Ovary (tissue), 9 donors: ENCODE measurements around the gene MSLN. TPM values are rescaled to one million over a fixed set of nuclear protein-coding genes. Genes with fewer than 3 reads are reported as not detected.

Experiments
- DNase-seq, 5 donors: peaks; one replicate each; pipeline ENCODE4 v3.0.0-alpha.2; 2019 to 2020
- H3K27ac ChIP-seq, 2 donors: fragments of 200-600 bp; one replicate each; pipeline versions ENCODE4 v1.5.1 to v1.8.0; 2019 to 2022
- H3K27me3 ChIP-seq: fragments of 200-600 bp; one replicate; pipeline ENCODE4 v1.8.0; 2022
- H3K36me3 ChIP-seq: fragments of 200-600 bp; sonication (generic); one replicate; pipeline ENCODE4 v1.5.1; 2019
- H3K4me1 ChIP-seq: one replicate; pipeline ENCODE4 v1.8.1; 2013; ENCODE audit warnings: mild to moderate bottlenecking, moderate library complexity; ENCODE audit not compliant: insufficient read depth
- H3K4me3 ChIP-seq: fragments of 200-600 bp; sonication (generic); one replicate; pipeline ENCODE4 v1.5.1; 2017
- H3K9me3 ChIP-seq, 2 donors: fragments of 200-600 bp in 1 of 2; sonication (generic) in 1 of 2; one replicate each; pipeline versions ENCODE4 v1.5.1 to v1.8.1; 2013 to 2019; ENCODE audit warnings: mild to moderate bottlenecking in 1 of 2, moderate library complexity in 1 of 2
- EP300 ChIP-seq: sonication (generic); formaldehyde crosslinking; IDR thresholded peaks from one replicate; pipeline ENCODE4 v1.6.1; 2017; ENCODE audit warnings: antibody characterized with exemption
- POLR2A ChIP-seq: fragments of 450-650 bp; IDR thresholded peaks from one replicate; pipeline ENCODE4 v1.6.1; 2017; ENCODE audit warnings: antibody characterized with exemption, mild to moderate bottlenecking, moderate library complexity
- WGBS, 3 donors: extraction: QIAGEN DNeasy Blood & Tissue Kit in 1 of 3; methylation state at CpG; one replicate each; pipeline versions ENCODE4 v1.1.5 to v1.1.7; 2013 to 2017; 5-methylcytosine and 5-hydroxymethylcytosine counted together
- intact Hi-C, 4 donors: fragments of 100-400 bp; cut with DNase I; formaldehyde crosslinking; loops; one replicate each; pipeline versions ENCODE4 v1.11.0 to v1.15.1; 2022 to 2023
- polyA plus RNA-seq, 2 donors: library from polyadenylated mRNA; stranded (reverse); fragments of 200-250 nt in 1 of 2; fragments of 350-450 nt in 1 of 2; fragmentation: Illumina TruSeq in 1 of 2; extraction: RNeasy Lipid Tissue Mini Kit (QIAGEN cat#74804) in 1 of 2; gene quantifications; one replicate each; pipeline ENCODE4 v1.2.3, GENCODE V29; 2013 to 2014
- total RNA-seq, 7 donors: library from RNA; depleted of rRNA in 2 of 7; stranded (reverse); fragments of >200 nt in 2 of 7; fragmentation: NEBNext Ultra II Directional in 3 of 7; extraction: Animal tissue kit (Norgen Biotek cat#: 25700) in 3 of 7; gene quantifications; one replicate each; pipeline versions ENCODE4 v1.1.0 to v1.2.4, GENCODE V29; 2016 to 2023
- TF ChIP-seq, protein P1 (sequence below), 3 donors: fragments of 450-650 bp in 2 of 3; fragments of 200-600 bp in 1 of 3; IDR thresholded peaks; one replicate each; pipeline versions ENCODE4 v1.5.1 to v1.8.0; 2016 to 2022; ENCODE audit warnings: antibody characterized with exemption in 3 of 3, mild to moderate bottlenecking in 1 of 3
- donor health status: DM: no; HTN: no; CAD: no; lungs with moderate emphysema.
- donor health status: DM: no; HTN: no; CAD: no.
- donor health status: Bipolar disorder and iron deficiency.
- donor health status: DM: yes; HTN: yes; CAD: no.
- donor health status: DM: no; HTN: no; CAD: no.
- donor health status: DM: yes; HTN: yes; CAD: no.

The MSLN gene
- total and polyA plus RNA-seq, 9 donors = 0.40 to 314 (median 6.1) TPM

- H3K4me1 ChIP-seq = no peaks in the 10 kb centered on the region
- H3K27me3 ChIP-seq = peaks cover 9% of the 10 kb centered on the region
- intact Hi-C loops = no loop called here
- no peaks in the 10 kb centered on the region for H3K36me3 ChIP-seq
- H3K27ac ChIP-seq = no peak overlapping the region
- H3K9me3 ChIP-seq = peaks cover 0 to 10% of the 10 kb centered on the region in 2 donors
- TF ChIP-seq EP300 = no peak
- TF ChIP-seq, protein P1, sequence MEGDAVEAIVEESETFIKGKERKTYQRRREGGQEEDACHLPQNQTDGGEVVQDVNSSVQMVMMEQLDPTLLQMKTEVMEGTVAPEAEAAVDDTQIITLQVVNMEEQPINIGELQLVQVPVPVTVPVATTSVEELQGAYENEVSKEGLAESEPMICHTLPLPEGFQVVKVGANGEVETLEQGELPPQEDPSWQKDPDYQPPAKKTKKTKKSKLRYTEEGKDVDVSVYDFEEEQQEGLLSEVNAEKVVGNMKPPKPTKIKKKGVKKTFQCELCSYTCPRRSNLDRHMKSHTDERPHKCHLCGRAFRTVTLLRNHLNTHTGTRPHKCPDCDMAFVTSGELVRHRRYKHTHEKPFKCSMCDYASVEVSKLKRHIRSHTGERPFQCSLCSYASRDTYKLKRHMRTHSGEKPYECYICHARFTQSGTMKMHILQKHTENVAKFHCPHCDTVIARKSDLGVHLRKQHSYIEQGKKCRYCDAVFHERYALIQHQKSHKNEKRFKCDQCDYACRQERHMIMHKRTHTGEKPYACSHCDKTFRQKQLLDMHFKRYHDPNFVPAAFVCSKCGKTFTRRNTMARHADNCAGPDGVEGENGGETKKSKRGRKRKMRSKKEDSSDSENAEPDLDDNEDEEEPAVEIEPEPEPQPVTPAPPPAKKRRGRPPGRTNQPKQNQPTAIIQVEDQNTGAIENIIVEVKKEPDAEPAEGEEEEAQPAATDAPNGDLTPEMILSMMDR (IDR thresholded peaks at IDR 0.05) = no peak
- no peak for TF ChIP-seq POLR2A
- WGBS, 3 donors = 99 to 100% (median 100%) methylated on average over 2 of the region's 2 CpGs
- DNase-seq = no peak
- H3K4me3 ChIP-seq = no peak overlapping the region
Observed at GRCh38 chr16:797120-797420, 36.5 kb downstream of the MSLN start.

- H3K36me3 ChIP-seq = no peaks in the 10 kb centered on the region
- 96 to 97% (median 96%) methylated on average over 22 of the region's 22 CpGs for WGBS, 3 donors
- intact Hi-C loops = no loop called here
Observed at GRCh38 chr16:797686-798085, 37.2 kb downstream of the MSLN start.

GRCh38 chr16:798666-799065 lies 38.1 kb downstream of the MSLN start:
- WGBS, 3 donors = 71 to 83% (median 77%) methylated on average over 16 to 19 of the region's 19 CpGs
- Histone ChIP-seq H3K36me3 (no peaks in the 10 kb centered on the region), H3K4me3 (no peak overlapping the region), H3K9me3 (peaks cover 0 to 10% of the 10 kb centered on the region in 2 donors), H3K27ac (no peak overlapping the region), H3K4me1 (no peaks in the 10 kb centered on the region), H3K27me3 (peaks cover 9% of the 10 kb centered on the region)
- DNase-seq = no peak
- TF ChIP-seq POLR2A = no peak
- TF ChIP-seq, protein P1 (IDR thresholded peaks at IDR 0.05) = no peak
- no peak for TF ChIP-seq EP300
- intact Hi-C loops = no loop called here

More at GRCh38 chr16:797686-798085, 37.2 kb downstream of the MSLN start:
- peaks cover 9% of the 10 kb centered on the region for H3K27me3 ChIP-seq
- peaks cover 0 to 10% of the 10 kb centered on the region in 2 donors for H3K9me3 ChIP-seq
- no peak for DNase-seq
- H3K4me1 ChIP-seq = no peaks in the 10 kb centered on the region
- no peak overlapping the region for H3K27ac ChIP-seq
- H3K4me3 ChIP-seq = no peak overlapping the region
- TF ChIP-seq EP300 (no peak), POLR2A (no peak)
- TF ChIP-seq, protein P1 (IDR thresholded peaks at IDR 0.05) = no peak

GRCh38 chr16:799111-799947 lies 38.8 kb downstream of the MSLN start:
- TF ChIP-seq POLR2A (no peak), EP300 (no peak)
- TF ChIP-seq, protein P1 (IDR thresholded peaks at IDR 0.05) = no peak
- intact Hi-C loops = no loop called here
- DNase-seq = no peak
- WGBS, 3 donors = 33 to 36% (median 35%) methylated on average over 14 to 22 of the region's 22 CpGs
- Histone ChIP-seq H3K27ac (no peak overlapping the region), H3K27me3 (peaks cover 9% of the 10 kb centered on the region), H3K9me3 (peaks cover 0 to 10% of the 10 kb centered on the region in 2 donors), H3K36me3 (no peaks in the 10 kb centered on the region), H3K4me1 (no peaks in the 10 kb centered on the region), H3K4me3 (no peak overlapping the region)
